ENCODE measurements around the gene BTRC.

The BTRC gene

DNA sequence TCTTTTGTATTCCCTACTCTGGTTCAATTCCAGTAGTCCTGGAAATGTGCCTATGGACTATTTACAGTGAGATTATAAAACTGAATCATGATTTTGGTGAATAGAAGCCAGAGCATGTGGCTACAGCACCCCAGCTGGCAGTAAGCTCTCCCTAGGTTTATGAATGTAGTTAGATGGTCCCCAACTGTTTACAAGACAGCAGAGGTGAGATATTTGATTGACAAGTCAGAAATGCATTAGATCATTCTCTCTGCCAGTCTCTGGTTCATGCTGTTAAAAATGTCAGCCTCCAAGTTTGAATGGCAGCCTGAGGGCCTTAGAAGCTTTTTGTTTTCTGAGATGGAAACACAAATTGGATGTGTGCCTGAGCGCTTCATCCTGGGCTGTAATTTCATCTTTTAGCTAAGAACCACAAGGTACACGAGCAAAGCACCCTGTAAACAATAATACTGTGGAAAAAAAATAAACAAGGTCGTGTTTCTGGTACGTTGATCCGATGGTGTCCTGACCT, 85.0 kb downstream of the BTRC start:
- Mint-ChIP-seq H3K4me1 (ENCODE audit: low read depth) (peaks cover 3% of the 10 kb centered on the region), H3K27ac (no peak overlapping the region), H3K27me3 (no peaks in the 10 kb centered on the region), H3K36me3 (no peaks in the 10 kb centered on the region), H3K4me3 (no peak overlapping the region), H3K9me3 (ENCODE audit: low read depth) (no peaks in the 10 kb centered on the region)

GRCh38 chr10:101441541-101442455, 87.8 kb downstream of the BTRC start:
- no peaks in the 10 kb centered on the region for H3K36me3 Mint-ChIP-seq
- no peaks in the 10 kb centered on the region for H3K9me3 Mint-ChIP-seq (ENCODE audit: low read depth)
- peaks cover 3% of the 10 kb centered on the region for H3K4me1 Mint-ChIP-seq (ENCODE audit: low read depth)
- H3K27me3 Mint-ChIP-seq: no peaks in the 10 kb centered on the region
- H3K27ac Mint-ChIP-seq: peak overlapping the region; percentile 13
- H3K4me3 Mint-ChIP-seq: no peak overlapping the region

- Mint-ChIP-seq H3K9me3 (ENCODE audit: low read depth) (no peaks in the 10 kb centered on the region), H3K4me1 (ENCODE audit: low read depth) (peaks cover 3% of the 10 kb centered on the region), H3K27me3 (no peaks in the 10 kb centered on the region), H3K27ac (no peak overlapping the region), H3K4me3 (no peak overlapping the region), H3K36me3 (no peaks in the 10 kb centered on the region)
These were observed 88.5 kb downstream of the BTRC start for GRCh38 chr10:101442456-101442800.

- Mint-ChIP-seq H3K4me1 (ENCODE audit: low read depth) (peaks cover 3% of the 10 kb centered on the region), H3K27ac (no peak overlapping the region), H3K36me3 (no peaks in the 10 kb centered on the region), H3K4me3 (no peak overlapping the region), H3K27me3 (no peaks in the 10 kb centered on the region), H3K9me3 (ENCODE audit: low read depth) (no peaks in the 10 kb centered on the region)
These were observed 90.3 kb downstream of the BTRC start for GRCh38 chr10:101444058-101444898.

DNA sequence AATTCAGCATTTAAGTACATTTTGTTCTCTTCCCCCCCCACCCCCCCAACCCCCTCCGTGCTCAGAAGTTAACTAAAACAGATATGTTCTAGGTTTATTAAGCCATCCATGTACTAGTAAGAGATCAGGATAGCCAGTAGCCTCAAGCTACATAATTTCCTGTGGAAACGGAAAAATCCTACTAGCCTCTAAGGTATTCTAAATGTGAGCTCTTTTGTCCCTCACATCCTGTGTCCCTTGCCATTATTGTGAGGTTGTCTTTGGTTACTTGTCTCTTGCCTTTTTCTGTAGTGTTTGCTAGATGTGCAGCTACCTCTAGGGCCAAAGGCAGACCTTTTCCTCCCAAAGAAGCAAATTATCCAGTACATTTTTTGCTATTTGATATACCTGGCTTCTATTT, 92.1 kb downstream of the BTRC start:
- H3K4me3 Mint-ChIP-seq: no peak overlapping the region
- no peaks in the 10 kb centered on the region for H3K9me3 Mint-ChIP-seq (ENCODE audit: low read depth)
- no peak overlapping the region for H3K27ac Mint-ChIP-seq
- peaks cover 4% of the 10 kb centered on the region for H3K4me1 Mint-ChIP-seq (ENCODE audit: low read depth)
- H3K27me3 Mint-ChIP-seq: no peaks in the 10 kb centered on the region
- H3K36me3 Mint-ChIP-seq: no peaks in the 10 kb centered on the region

DNA sequence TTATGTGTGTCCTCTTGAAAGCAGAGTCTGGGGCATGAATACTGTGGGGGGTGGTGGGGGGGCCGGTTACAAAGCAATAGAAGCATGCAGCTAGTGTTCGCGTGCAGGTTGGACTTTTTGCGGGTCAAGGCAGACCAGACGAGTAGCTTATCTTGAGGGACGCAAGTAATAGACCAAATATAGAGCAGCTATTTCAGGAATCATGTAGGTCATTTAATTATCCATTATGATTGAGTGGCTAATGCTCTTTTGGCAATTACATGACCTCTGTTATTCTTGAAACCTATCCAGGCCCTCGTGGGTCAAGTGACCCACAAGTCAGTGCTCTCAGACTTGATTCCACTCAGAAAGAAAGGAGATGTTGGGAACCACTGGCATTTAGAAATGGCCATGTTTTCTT, 93.0 kb downstream of the BTRC start:
- Mint-ChIP-seq H3K27me3 (no peaks in the 10 kb centered on the region), H3K9me3 (ENCODE audit: low read depth) (no peaks in the 10 kb centered on the region), H3K4me3 (no peak overlapping the region), H3K27ac (no peak overlapping the region), H3K4me1 (ENCODE audit: low read depth) (peaks cover 13% of the 10 kb centered on the region), H3K36me3 (no peaks in the 10 kb centered on the region)

- Mint-ChIP-seq H3K9me3 (ENCODE audit: low read depth) (no peaks in the 10 kb centered on the region), H3K27me3 (no peaks in the 10 kb centered on the region), H3K27ac (no peak overlapping the region), H3K36me3 (no peaks in the 10 kb centered on the region), H3K4me3 (no peak overlapping the region), H3K4me1 (ENCODE audit: low read depth) (peaks cover 14% of the 10 kb centered on the region)
These were observed 93.5 kb downstream of the BTRC start for GRCh38 chr10:101447477-101447876.

- Mint-ChIP-seq H3K27me3 (no peaks in the 10 kb centered on the region), H3K36me3 (no peaks in the 10 kb centered on the region), H3K27ac (no peak overlapping the region), H3K4me1 (ENCODE audit: low read depth) (peaks cover 29% of the 10 kb centered on the region), H3K9me3 (ENCODE audit: low read depth) (no peaks in the 10 kb centered on the region), H3K4me3 (no peak overlapping the region)
These were observed 96.5 kb downstream of the BTRC start for GRCh38 chr10:101450277-101451080.

DNA sequence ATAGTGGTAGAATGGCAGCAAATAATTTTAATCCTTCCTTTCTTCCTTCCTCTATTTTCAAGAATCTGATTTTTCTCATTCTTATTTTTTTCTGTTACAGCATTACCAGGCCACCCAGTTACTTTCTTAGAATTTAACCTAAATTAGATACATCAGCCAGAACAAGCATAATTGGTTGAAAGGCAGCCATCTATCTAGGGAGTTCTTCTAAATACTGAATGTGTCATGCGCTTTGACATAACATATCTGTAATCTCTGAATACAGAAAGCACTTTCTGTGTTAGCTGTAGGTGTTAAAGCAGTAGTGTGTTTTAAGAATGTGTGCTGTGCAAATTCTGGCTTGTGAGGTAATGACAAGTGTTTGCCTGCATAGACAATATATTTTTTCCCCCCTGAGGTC, 97.3 kb downstream of the BTRC start:
- H3K4me3 Mint-ChIP-seq: no peak overlapping the region
- H3K4me1 Mint-ChIP-seq (ENCODE audit: low read depth): peaks cover 29% of the 10 kb centered on the region
- H3K27ac Mint-ChIP-seq: no peak overlapping the region
- no peaks in the 10 kb centered on the region for H3K9me3 Mint-ChIP-seq (ENCODE audit: low read depth)
- no peaks in the 10 kb centered on the region for H3K27me3 Mint-ChIP-seq
- no peaks in the 10 kb centered on the region for H3K36me3 Mint-ChIP-seq

DNA sequence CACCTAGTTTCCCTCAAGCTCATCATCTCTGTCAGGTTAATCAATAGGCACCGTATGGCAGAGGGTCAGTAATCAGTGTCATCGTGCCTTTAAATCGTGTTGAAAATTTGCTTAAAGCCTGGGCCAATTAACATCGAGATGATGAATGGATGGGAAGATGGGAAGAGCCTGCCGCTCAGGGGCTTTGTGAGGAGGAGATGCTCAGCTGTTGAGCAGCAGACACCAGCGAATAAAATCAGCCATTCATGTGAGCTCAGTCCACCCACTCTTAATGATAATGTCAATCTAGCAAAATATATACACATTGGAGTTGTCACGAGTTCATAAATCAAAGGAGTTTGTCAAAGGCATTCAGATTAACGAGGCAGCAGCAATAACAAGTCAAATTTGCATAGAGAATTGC, 97.7 kb downstream of the BTRC start:
- H3K4me3 Mint-ChIP-seq: no peak overlapping the region
- no peaks in the 10 kb centered on the region for H3K36me3 Mint-ChIP-seq
- peaks cover 29% of the 10 kb centered on the region for H3K4me1 Mint-ChIP-seq (ENCODE audit: low read depth)
- no peak overlapping the region for H3K27ac Mint-ChIP-seq
- H3K27me3 Mint-ChIP-seq: no peaks in the 10 kb centered on the region
- no peaks in the 10 kb centered on the region for H3K9me3 Mint-ChIP-seq (ENCODE audit: low read depth)

GRCh38 chr10:101452176-101452575, 98.2 kb downstream of the BTRC start:
- no peak overlapping the region for H3K4me3 Mint-ChIP-seq
- peaks cover 29% of the 10 kb centered on the region for H3K4me1 Mint-ChIP-seq (ENCODE audit: low read depth)
- no peak overlapping the region for H3K27ac Mint-ChIP-seq
- H3K9me3 Mint-ChIP-seq (ENCODE audit: low read depth): no peaks in the 10 kb centered on the region
- H3K27me3 Mint-ChIP-seq: no peaks in the 10 kb centered on the region
- no peaks in the 10 kb centered on the region for H3K36me3 Mint-ChIP-seq

GRCh38 chr10:101452593-101452992, 98.6 kb downstream of the BTRC start:
- Mint-ChIP-seq H3K4me3 (no peak overlapping the region), H3K4me1 (ENCODE audit: low read depth) (peaks cover 29% of the 10 kb centered on the region), H3K36me3 (no peaks in the 10 kb centered on the region), H3K27ac (no peak overlapping the region), H3K9me3 (ENCODE audit: low read depth) (no peaks in the 10 kb centered on the region), H3K27me3 (no peaks in the 10 kb centered on the region)

DNA sequence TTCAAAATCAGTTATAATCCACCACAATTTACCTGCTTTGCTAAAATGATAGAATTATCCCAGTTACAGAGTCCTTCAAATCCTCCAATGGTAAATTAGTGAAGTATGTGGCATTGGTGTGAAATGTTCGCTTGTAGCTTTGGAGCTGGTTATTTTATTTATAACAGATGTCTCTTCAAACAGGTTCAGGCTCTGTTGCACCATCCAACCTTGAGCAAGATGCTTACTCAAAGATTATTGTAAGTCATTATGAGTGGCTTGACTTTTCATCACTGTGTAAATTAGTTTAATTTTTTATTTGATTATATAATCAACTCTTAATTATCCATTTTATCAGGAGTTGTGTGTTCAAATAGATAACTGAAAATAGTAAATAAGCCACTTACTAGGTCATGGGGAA, 99.4 kb downstream of the BTRC start:
- H3K36me3 Mint-ChIP-seq: no peaks in the 10 kb centered on the region
- H3K9me3 Mint-ChIP-seq (ENCODE audit: low read depth): no peaks in the 10 kb centered on the region
- no peak overlapping the region for H3K4me3 Mint-ChIP-seq
- H3K4me1 Mint-ChIP-seq (ENCODE audit: low read depth): peaks cover 29% of the 10 kb centered on the region
- no peaks in the 10 kb centered on the region for H3K27me3 Mint-ChIP-seq
- no peak overlapping the region for H3K27ac Mint-ChIP-seq

DNA sequence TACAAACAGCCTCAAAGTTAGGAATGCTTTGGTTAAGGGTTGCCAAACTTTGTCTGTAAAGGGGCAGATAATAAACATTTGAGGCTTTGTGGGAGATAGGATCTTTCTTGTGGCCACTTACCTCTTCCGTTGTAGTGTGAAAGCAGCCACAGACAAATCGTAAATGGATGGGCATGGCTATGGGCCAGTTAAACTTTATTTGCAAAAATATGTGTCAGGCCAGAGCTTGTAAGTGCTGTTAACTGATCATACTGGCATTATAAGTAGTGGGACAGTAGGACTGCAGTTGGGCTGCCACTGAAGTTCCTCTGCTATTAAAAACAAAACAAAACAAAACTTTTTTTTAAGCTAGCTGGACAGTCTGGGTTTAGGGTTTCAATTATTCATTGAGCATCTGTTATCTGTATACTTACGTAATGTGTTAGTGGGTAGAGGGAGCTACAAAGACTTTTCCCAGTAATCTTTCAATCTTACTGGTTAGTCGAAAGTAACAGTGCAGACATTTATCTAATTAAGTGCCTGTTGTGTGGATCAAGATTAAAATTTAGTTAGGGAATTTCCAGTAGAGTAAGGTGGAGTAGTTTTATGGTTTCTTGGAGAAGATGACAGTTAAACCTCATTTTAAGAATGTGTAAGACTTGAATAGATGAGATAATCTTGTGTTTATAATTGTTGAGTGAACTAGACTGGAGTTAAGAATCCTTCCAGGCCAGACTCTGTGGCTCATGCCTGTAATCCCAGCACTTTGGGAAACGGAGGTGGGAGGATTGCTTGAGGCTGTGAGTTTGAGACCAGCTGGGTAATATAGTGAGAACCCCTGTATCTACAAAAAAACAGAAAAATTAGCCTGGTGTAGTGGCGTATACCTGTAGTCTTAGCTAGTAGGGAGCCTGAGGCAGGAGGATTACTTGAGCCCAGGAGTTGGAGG, 100.1 kb downstream of the BTRC start:
- H3K4me3 Mint-ChIP-seq: no peak overlapping the region

More for the DNA sequence above, 100.1 kb downstream of the BTRC start:
- Mint-ChIP-seq H3K27ac (no peak overlapping the region), H3K27me3 (no peaks in the 10 kb centered on the region), H3K4me1 (ENCODE audit: low read depth) (peaks cover 29% of the 10 kb centered on the region), H3K9me3 (ENCODE audit: low read depth) (no peaks in the 10 kb centered on the region), H3K36me3 (no peaks in the 10 kb centered on the region)

Measured in activated naive CD8-positive, alpha-beta T cell (primary cell).